ENCODE measurements around the gene CDC42SE2. TPM values are rescaled to one million over a fixed set of nuclear protein-coding genes. Genes with fewer than 3 reads are reported as not detected.
A peak's percentile ranks its signal among the peaks of the same experiment; 100 is the strongest.

Gene CDC42SE2, protein sequence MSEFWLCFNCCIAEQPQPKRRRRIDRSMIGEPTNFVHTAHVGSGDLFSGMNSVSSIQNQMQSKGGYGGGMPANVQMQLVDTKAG
- total RNA-seq (2014; rRNA removed; shearing (Covaris generic)) (35.5 and 36.2 TPM in 2 replicates), polyA plus RNA-seq (2016; fragmentation: Nextera tagmentation; extraction: Ambion mirVana) (22.3 and 24.2 TPM in 2 replicates)
- long read RNA-seq, partial matches to known transcripts: 0 of 7 reads
- long read RNA-seq, other reads (novel, unspliced or antisense): 6 of 7 reads

DNA sequence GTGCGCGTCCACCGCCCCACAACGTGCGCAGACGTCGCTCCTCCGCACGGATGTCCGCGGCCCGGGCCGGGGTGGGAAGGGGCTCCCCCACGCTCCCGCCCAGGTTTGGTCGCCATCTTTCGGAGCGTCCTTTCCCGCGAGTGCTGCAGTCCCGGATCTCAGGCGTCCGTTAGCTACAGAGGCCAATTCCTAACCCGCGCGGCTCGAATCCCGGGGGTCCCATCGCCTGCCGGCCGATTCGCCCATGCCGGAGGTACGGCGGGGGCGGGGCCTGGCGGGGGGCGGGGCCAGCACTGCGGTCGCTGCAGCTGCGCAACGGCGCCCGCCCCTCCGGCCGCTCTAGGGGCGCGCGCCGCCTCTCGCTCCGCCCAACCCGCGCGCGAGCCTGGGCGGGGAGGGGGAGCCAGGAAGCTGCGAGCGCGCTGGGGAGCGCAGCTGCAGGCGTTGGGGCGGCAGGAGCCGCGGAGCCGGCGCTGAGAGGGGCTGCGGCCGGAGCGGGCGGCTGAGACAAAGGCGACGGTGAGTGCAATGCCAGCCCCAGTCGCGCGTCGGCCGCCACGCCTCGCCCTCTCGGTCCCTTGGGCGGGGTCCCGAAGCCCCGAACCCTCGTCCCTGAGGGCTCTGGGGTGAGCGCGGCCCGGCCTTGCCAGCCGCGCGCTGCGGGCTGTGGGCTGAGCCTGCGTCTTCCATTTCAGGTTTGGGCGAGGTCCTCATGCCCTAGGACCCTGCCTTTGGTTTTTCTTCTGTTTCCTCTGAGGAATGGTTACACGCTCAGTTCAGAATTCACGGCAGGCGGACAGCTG lies at the start of gene CDC42SE2:
CDC42SE2 (plus strand) TSS at position 406 of the 803 bp plus-strand sequence. CDS start 95,441 bp downstream, outside the sequence.
- peaks cover 9% of the 10 kb centered on the region; the same call in 2 of the 3 replicates for H3K4me1 Mint-ChIP-seq
- H3K4me3 ChIP-seq: peak within 1 kb of the TSS; percentile 77
- peak within 1 kb of the TSS; percentile 90; the same call in 1 of the 2 replicates for H3K27ac ChIP-seq (ENCODE audit: low read depth)
- no peaks in the 10 kb centered on the region for H3K27me3 ChIP-seq (ENCODE audit: insufficient read depth)
- peak within 1 kb of the TSS; percentile 88 for H3K4me2 ChIP-seq
- H3F3A ChIP-seq (replicated peaks; ENCODE audit: low read depth): no peaks in the 10 kb centered on the region
- no peaks in the 10 kb centered on the region for H3K36me3 ChIP-seq (ENCODE audit: insufficient read depth)
- peak; percentile 93 for DNase-seq (ENCODE audit: low spot score)
- no peaks in the 10 kb centered on the region for H3K4me1 ChIP-seq (ENCODE audit: insufficient read depth)
- ATAC-seq: peak; percentile 89
- no peak for TF ChIP-seq EZH2phosphoT487 (IDR thresholded peaks at IDR 0.05; ENCODE audit: unreplicated experiment)
- TF ChIP-seq NANOG (IDR thresholded peaks at IDR 0.05; ENCODE audit: borderline replicate concordance): no peak
- TF ChIP-seq, protein P1, sequence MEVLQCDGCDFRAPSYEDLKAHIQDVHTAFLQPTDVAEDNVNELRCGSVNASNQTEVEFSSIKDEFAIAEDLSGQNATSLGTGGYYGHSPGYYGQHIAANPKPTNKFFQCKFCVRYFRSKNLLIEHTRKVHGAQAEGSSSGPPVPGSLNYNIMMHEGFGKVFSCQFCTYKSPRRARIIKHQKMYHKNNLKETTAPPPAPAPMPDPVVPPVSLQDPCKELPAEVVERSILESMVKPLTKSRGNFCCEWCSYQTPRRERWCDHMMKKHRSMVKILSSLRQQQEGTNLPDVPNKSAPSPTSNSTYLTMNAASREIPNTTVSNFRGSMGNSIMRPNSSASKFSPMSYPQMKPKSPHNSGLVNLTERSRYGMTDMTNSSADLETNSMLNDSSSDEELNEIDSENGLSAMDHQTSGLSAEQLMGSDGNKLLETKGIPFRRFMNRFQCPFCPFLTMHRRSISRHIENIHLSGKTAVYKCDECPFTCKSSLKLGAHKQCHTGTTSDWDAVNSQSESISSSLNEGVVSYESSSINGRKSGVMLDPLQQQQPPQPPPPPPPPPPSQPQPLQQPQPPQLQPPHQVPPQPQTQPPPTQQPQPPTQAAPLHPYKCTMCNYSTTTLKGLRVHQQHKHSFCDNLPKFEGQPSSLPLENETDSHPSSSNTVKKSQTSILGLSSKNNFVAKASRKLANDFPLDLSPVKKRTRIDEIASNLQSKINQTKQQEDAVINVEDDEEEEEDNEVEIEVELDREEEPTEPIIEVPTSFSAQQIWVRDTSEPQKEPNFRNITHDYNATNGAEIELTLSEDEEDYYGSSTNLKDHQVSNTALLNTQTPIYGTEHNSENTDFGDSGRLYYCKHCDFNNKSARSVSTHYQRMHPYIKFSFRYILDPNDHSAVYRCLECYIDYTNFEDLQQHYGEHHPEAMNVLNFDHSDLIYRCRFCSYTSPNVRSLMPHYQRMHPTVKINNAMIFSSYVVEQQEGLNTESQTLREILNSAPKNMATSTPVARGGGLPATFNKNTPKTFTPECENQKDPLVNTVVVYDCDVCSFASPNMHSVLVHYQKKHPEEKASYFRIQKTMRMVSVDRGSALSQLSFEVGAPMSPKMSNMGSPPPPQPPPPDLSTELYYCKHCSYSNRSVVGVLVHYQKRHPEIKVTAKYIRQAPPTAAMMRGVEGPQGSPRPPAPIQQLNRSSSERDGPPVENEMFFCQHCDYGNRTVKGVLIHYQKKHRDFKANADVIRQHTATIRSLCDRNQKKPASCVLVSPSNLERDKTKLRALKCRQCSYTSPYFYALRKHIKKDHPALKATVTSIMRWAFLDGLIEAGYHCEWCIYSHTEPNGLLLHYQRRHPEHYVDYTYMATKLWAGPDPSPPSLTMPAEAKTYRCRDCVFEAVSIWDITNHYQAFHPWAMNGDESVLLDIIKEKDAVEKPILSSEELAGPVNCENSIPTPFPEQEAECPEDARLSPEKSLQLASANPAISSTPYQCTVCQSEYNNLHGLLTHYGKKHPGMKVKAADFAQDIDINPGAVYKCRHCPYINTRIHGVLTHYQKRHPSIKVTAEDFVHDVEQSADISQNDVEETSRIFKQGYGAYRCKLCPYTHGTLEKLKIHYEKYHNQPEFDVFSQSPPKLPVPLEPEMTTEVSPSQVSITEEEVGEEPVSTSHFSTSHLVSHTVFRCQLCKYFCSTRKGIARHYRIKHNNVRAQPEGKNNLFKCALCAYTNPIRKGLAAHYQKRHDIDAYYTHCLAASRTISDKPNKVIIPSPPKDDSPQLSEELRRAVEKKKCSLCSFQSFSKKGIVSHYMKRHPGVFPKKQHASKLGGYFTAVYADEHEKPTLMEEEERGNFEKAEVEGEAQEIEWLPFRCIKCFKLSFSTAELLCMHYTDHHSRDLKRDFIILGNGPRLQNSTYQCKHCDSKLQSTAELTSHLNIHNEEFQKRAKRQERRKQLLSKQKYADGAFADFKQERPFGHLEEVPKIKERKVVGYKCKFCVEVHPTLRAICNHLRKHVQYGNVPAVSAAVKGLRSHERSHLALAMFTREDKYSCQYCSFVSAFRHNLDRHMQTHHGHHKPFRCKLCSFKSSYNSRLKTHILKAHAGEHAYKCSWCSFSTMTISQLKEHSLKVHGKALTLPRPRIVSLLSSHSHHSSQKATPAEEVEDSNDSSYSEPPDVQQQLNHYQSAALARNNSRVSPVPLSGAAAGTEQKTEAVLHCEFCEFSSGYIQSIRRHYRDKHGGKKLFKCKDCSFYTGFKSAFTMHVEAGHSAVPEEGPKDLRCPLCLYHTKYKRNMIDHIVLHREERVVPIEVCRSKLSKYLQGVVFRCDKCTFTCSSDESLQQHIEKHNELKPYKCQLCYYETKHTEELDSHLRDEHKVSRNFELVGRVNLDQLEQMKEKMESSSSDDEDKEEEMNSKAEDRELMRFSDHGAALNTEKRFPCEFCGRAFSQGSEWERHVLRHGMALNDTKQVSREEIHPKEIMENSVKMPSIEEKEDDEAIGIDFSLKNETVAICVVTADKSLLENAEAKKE (CRISPR knock-in tag; IDR thresholded peaks at IDR 0.05): no peak
- TF ChIP-seq, protein P2, sequence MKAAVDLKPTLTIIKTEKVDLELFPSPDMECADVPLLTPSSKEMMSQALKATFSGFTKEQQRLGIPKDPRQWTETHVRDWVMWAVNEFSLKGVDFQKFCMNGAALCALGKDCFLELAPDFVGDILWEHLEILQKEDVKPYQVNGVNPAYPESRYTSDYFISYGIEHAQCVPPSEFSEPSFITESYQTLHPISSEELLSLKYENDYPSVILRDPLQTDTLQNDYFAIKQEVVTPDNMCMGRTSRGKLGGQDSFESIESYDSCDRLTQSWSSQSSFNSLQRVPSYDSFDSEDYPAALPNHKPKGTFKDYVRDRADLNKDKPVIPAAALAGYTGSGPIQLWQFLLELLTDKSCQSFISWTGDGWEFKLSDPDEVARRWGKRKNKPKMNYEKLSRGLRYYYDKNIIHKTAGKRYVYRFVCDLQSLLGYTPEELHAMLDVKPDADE (IDR thresholded peaks at IDR 0.05): no peak
- no peak for TF ChIP-seq STAT1 (IDR thresholded peaks at IDR 0.05; ENCODE audit: unreplicated experiment)
- TF ChIP-seq, protein P3, sequence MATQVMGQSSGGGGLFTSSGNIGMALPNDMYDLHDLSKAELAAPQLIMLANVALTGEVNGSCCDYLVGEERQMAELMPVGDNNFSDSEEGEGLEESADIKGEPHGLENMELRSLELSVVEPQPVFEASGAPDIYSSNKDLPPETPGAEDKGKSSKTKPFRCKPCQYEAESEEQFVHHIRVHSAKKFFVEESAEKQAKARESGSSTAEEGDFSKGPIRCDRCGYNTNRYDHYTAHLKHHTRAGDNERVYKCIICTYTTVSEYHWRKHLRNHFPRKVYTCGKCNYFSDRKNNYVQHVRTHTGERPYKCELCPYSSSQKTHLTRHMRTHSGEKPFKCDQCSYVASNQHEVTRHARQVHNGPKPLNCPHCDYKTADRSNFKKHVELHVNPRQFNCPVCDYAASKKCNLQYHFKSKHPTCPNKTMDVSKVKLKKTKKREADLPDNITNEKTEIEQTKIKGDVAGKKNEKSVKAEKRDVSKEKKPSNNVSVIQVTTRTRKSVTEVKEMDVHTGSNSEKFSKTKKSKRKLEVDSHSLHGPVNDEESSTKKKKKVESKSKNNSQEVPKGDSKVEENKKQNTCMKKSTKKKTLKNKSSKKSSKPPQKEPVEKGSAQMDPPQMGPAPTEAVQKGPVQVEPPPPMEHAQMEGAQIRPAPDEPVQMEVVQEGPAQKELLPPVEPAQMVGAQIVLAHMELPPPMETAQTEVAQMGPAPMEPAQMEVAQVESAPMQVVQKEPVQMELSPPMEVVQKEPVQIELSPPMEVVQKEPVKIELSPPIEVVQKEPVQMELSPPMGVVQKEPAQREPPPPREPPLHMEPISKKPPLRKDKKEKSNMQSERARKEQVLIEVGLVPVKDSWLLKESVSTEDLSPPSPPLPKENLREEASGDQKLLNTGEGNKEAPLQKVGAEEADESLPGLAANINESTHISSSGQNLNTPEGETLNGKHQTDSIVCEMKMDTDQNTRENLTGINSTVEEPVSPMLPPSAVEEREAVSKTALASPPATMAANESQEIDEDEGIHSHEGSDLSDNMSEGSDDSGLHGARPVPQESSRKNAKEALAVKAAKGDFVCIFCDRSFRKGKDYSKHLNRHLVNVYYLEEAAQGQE (IDR thresholded peaks at IDR 0.05; ENCODE audit: unreplicated experiment): no peak
- TF ChIP-seq POLR2AphosphoS5 (IDR thresholded peaks at IDR 0.05; ENCODE audit: low read depth): peak; percentile 76
- TF ChIP-seq CREB1 (CRISPR knock-in tag; IDR thresholded peaks at IDR 0.05; ENCODE audit: low read depth): peak; percentile 42; the same call in 1 of the 2 replicates
- H3K9me3 Mint-ChIP-seq: no peaks in the 10 kb centered on the region
- H3K36me3 Mint-ChIP-seq (ENCODE audit: low read depth): no peaks in the 10 kb centered on the region
- H4K20me1 ChIP-seq (replicated peaks; ENCODE audit: insufficient read depth): peaks cover 6% of the 10 kb centered on the region; the same call in 1 of the 2 replicates
- H2AFZ ChIP-seq: peak within 1 kb of the TSS; percentile 91; the same call in 1 of the 2 replicates
- H3K4me3 Mint-ChIP-seq: peak within 1 kb of the TSS; percentile 90
- peak within 1 kb of the TSS; percentile 91 for H3K27ac Mint-ChIP-seq
- H3K79me2 ChIP-seq (replicated peaks; ENCODE audit: insufficient read depth): peaks cover 36% of the 10 kb centered on the region
- no peaks in the 10 kb centered on the region for H3K27me3 Mint-ChIP-seq (ENCODE audit: insufficient read depth, low read depth, poor library complexity)
- H3K9me2 ChIP-seq (ENCODE audit: insufficient read depth): no peaks in the 10 kb centered on the region
